HEK293T (cell line): ENCODE results near the gene PNKD.

Experiments used
- CTCF ChIA-PET: fragments of 350-600 bp; formaldehyde crosslinking; extraction: SDS; loops from one replicate; lab custom pipeline; 2021; ENCODE audit warnings: antibody characterized with exemption, inconsistent platforms; lab: Yijun Ruan, JAX
- POLR2A ChIA-PET: fragments of 350-600 bp; formaldehyde crosslinking; extraction: SDS; loops from one replicate; lab custom pipeline; 2020; ENCODE audit warnings: antibody characterized with exemption, inconsistent platforms; lab: Yijun Ruan, JAX
- DNase-seq: peaks from one replicate; pipeline ENCODE4 v3.0.0; 2012; ENCODE audit warnings: mixed read lengths; ENCODE audit errors: extremely low spot score
- ARNT ChIP-seq: fragments of 450-650 bp; IDR thresholded peaks from 2 replicates; pipeline ENCODE4 v1.6.1; 2017; ENCODE audit warnings: mild to moderate bottlenecking
- BHLHE40 ChIP-seq: fragments of 450-650 bp; IDR thresholded peaks from 2 replicates; pipeline ENCODE4 v1.6.1; 2016; ENCODE audit warnings: mild to moderate bottlenecking, moderate library complexity, borderline replicate concordance
- CTBP1 ChIP-seq: fragments of 450-650 bp; IDR thresholded peaks from 2 replicates; pipeline ENCODE4 v1.6.1; 2016; ENCODE audit warnings: borderline replicate concordance
- ELF4 ChIP-seq: fragments of 450-650 bp; IDR thresholded peaks from 2 replicates; pipeline ENCODE4 v1.6.1; 2017; ENCODE audit warnings: antibody characterized with exemption
- FOXA1 ChIP-seq: fragments of 450-650 bp; IDR thresholded peaks from 2 replicates; pipeline ENCODE4 v1.6.1; 2016; ENCODE audit warnings: mild to moderate bottlenecking
- FOXK2 ChIP-seq: fragments of 450-650 bp; IDR thresholded peaks from 2 replicates; pipeline ENCODE4 v1.6.1; 2016; ENCODE audit warnings: mild to moderate bottlenecking
- FOXM1 ChIP-seq: fragments of 450-650 bp; IDR thresholded peaks from 2 replicates; pipeline ENCODE4 v1.6.1; 2017; ENCODE audit warnings: mild to moderate bottlenecking, borderline replicate concordance
- HDGF ChIP-seq: fragments of 450-650 bp; IDR thresholded peaks from 2 replicates; pipeline ENCODE4 v1.6.1; 2017; ENCODE audit warnings: antibody characterized with exemption, borderline replicate concordance
- L3MBTL2 ChIP-seq: fragments of 450-650 bp; conservative IDR thresholded peaks from 2 replicates; pipeline ENCODE4 v1.6.1; 2016; ENCODE audit warnings: mild to moderate bottlenecking
- LEF1 ChIP-seq: fragments of 450-650 bp; IDR thresholded peaks from 2 replicates; pipeline ENCODE4 v1.6.1; 2017; ENCODE audit warnings: mild to moderate bottlenecking, borderline replicate concordance
- NFRKB ChIP-seq: fragments of 450-650 bp; IDR thresholded peaks from 2 replicates; pipeline ENCODE4 v1.6.1; 2016; ENCODE audit warnings: mild to moderate bottlenecking, moderate library complexity
- SP1 ChIP-seq: fragments of 450-650 bp; IDR thresholded peaks from 2 replicates; pipeline ENCODE4 v1.6.1; 2017
- SUZ12 ChIP-seq: fragments of 450-650 bp; IDR thresholded peaks from 2 replicates; pipeline ENCODE4 v1.6.1; 2016; ENCODE audit warnings: mild to moderate bottlenecking
- TARDBP ChIP-seq: fragments of 450-650 bp; IDR thresholded peaks from 2 replicates; pipeline ENCODE4 v1.6.1; 2016
- ZNF384 ChIP-seq: fragments of 450-650 bp; IDR thresholded peaks from 2 replicates; pipeline ENCODE4 v1.6.1; 2016
- TF ChIP-seq, protein P1 (sequence below): fragments of 450-650 bp; IDR thresholded peaks from 2 replicates; pipeline ENCODE4 v1.6.1; 2016

PNKD gene

DNA sequence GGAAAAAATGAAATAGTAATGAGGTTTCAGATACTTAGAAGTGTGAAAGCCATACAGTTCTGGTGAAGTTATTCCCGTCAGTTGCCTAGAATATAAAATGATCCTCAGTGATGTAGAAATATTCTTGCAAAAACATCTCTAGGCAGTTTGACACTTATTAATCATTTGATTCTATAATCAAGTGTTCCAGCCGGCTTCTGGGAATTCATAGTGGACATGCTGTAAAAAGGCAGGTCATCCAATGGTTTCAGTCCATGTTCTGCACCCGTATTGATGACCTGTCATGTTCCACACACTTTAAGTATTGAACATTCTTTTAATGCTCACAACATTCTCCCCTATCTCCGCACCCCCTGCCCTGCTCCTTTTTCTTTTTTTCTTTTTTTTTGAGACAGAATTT lies 33.5 kb upstream of the PNKD start:
- no peak for DNase-seq
- ChIA-PET CTCF (no interaction called here), POLR2A (no interaction called here)
- TF ChIP-seq, protein P1, sequence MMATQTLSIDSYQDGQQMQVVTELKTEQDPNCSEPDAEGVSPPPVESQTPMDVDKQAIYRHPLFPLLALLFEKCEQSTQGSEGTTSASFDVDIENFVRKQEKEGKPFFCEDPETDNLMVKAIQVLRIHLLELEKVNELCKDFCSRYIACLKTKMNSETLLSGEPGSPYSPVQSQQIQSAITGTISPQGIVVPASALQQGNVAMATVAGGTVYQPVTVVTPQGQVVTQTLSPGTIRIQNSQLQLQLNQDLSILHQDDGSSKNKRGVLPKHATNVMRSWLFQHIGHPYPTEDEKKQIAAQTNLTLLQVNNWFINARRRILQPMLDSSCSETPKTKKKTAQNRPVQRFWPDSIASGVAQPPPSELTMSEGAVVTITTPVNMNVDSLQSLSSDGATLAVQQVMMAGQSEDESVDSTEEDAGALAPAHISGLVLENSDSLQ, result no peak
- TF ChIP-seq L3MBTL2 (no peak), LEF1 (no peak), SUZ12 (no peak)

DNA sequence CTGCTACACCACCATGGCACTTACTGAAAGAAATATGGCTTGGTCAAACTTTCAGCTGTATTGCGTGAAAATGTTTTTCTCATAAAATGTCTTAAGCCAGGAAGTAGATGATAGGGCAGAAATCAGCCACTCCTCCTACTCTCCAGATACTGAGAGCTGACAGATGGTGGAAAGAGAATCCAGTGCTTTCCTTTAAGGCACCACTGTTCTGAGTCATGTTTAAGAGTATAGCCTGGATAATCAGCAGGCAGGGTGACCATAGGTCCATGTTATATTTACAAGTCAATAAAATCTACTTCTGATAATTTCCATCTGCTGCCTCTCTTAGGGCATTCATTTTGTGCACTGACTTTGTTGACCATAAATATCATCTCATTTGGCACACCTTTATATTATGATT lies 31.4 kb upstream of the PNKD start:
- no peak for TF ChIP-seq CTBP1
- no peak for TF ChIP-seq ELF4
- no peak for TF ChIP-seq SUZ12
- TF ChIP-seq ZNF384, result no peak
- no peak for TF ChIP-seq NFRKB
- TF ChIP-seq FOXM1, result no peak
- no peak for TF ChIP-seq LEF1
- TF ChIP-seq TARDBP, result no peak
- TF ChIP-seq, protein P1, result no peak
- no peak for TF ChIP-seq L3MBTL2
- no peak for TF ChIP-seq ARNT
- TF ChIP-seq FOXA1, result no peak
- TF ChIP-seq SP1, result no peak
- no peak for TF ChIP-seq HDGF
- no peak for TF ChIP-seq FOXK2
- TF ChIP-seq BHLHE40, result no peak
- POLR2A ChIA-PET, result no interaction called here
- CTCF ChIA-PET, result no interaction called here
- no peak for DNase-seq

DNA sequence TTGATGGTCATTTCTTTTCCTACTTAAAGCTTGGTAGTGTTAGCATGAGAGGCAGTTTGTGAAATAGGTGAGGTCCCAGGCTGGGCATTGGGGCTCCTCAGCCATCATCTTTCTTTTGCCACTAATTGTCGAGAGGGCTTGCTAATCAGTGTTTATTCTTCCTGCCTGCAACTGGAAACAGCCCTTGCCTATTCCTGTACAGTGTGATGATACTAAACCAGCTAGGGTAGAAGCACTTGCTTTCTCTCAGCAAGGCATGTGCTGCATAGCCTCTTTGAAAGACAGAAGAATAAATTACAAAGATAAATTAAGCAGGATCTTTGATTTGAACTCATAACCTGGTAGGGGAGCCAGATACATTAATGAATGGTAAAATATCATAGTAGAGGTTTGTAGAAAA lies 26.1 kb upstream of the PNKD start:
- TF ChIP-seq HDGF (no peak), L3MBTL2 (no peak), ZNF384 (no peak), LEF1 (no peak), BHLHE40 (no peak), ARNT (no peak), SUZ12 (no peak), TARDBP (no peak)
- CTCF ChIA-PET, result no interaction called here
- no peak for DNase-seq
- POLR2A ChIA-PET, result interaction anchor here (1.5 kb wide), 1 partner anchor 26 kb away, joined by 3 read pairs; the partner anchor contains the start of genes AAMP and PNKD

DNA sequence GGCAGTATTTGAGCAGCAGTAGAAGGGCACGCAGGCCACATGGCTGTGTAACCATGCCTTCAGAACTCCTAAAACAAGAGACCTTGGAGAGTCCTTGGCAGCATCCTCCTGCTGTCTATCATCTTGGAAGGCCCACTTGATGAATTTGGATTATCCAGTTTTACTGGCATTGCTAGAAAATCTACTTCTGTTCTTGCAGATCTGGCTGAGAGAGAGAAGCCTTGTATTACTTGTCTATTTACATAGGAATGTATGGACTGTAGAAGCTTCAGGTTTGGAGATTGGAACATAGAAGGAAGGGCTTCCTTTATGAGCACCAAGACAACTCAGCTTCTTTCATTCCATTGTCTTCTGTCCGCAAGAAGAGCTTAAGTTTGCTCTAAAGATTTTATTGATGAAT lies 25.7 kb upstream of the PNKD start:
- TF ChIP-seq CTBP1 (no peak), SUZ12 (no peak), L3MBTL2 (no peak), HDGF (no peak), ARNT (no peak), ZNF384 (no peak), ELF4 (no peak), FOXK2 (no peak), FOXM1 (no peak)
- TF ChIP-seq, protein P1, result no peak
- ChIA-PET CTCF (no interaction called here), POLR2A (no interaction called here)
- no peak for DNase-seq

DNA sequence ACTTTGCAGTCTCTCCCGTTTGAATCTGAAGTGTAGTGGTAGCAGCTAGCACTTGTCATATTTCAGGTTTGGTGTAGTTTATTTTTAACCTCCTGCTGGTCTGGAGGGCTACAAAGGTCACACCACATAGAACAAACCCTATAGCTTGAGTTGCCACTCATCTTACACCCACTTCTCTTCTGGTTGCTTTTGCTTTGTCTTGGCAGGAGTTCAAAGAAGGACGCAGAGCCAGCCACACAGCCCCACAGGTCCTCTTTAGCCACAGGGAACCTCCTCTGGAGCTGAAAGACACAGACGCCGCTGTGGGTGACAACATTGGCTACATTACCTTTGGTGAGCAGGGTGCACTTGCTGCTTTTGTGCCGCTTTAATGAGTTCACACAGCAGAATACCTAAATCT lies 25.1 kb upstream of the PNKD start:
- POLR2A ChIA-PET, result no interaction called here
- no peak for DNase-seq
- CTCF ChIA-PET, result no interaction called here
- TF ChIP-seq FOXM1 (no peak), L3MBTL2 (no peak), FOXA1 (no peak), FOXK2 (no peak), NFRKB (no peak), HDGF (no peak), TARDBP (no peak), ARNT (no peak), CTBP1 (no peak), ELF4 (no peak), SP1 (no peak), SUZ12 (no peak)
- TF ChIP-seq, protein P1, result no peak

DNA sequence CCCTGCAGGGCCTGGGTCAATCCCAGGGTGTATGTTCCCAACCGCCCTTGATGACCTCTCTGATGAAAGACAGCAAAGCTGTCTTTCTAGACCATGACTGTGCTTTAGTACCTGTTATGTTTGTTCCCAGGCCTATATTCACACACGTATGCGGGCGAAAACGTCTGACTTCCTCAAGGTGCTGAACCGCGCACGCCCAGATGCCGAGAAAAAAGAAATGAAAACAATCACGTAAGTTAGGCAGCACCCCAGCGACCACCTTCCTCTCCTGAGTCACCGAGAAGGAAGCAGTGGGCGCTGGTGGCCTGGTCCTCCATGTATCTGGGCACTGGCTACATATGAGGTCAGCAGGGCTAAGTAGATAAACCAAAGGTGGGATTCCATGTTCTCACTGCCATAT lies 20.6 kb upstream of the PNKD start:
- TF ChIP-seq L3MBTL2, result no peak
- TF ChIP-seq FOXM1, result no peak
- TF ChIP-seq HDGF, result no peak
- no peak for TF ChIP-seq CTBP1
- no peak for TF ChIP-seq TARDBP
- TF ChIP-seq SP1, result no peak
- TF ChIP-seq, protein P1, result no peak
- TF ChIP-seq NFRKB, result no peak
- no peak for TF ChIP-seq FOXK2
- TF ChIP-seq ZNF384, result no peak
- CTCF ChIA-PET, result no interaction called here

More for the DNA sequence above, 20.6 kb upstream of the PNKD start:
- POLR2A ChIA-PET, result no interaction called here
- no peak for DNase-seq
